A673 (cell line): ENCODE data around the gene PLA2G4B. TPM values are rescaled to one million over a fixed set of nuclear protein-coding genes. Genes with fewer than 3 reads are reported as not detected.

Source experiments
- BruUV-seq: library from RNA; stranded (reverse); fragments of 400-500 nt; replicated peaks from 2 replicates; lab custom pipeline; 2021; lab: Mats Ljungman, UMichigan
- CTCF ChIA-PET: fragments of 300-600 bp; sonication (Branson Sonifier 250); formaldehyde crosslinking; loops from one replicate; lab custom pipeline; 2022; ENCODE audit warnings: antibody characterized with exemption; lab: Charles Lee
- POLR2A ChIA-PET: fragments of 300-600 bp; sonication (Branson Sonifier 250); formaldehyde crosslinking; loops from one replicate; lab custom pipeline; 2022; ENCODE audit warnings: antibody characterized with exemption; ENCODE audit not compliant: low non-redundant PET; lab: Charles Lee
- DNase-seq: peaks from one replicate; pipeline ENCODE4 v3.0.0-alpha.2; 2015; ENCODE audit warnings: low spot score
- H3K27ac ChIP-seq: fragments of 200-600 bp; sonication (generic); 2 replicates; pipeline ENCODE4 v1.5.1; 2016; ENCODE audit warnings: mixed run types, low read depth, mild to moderate bottlenecking, mixed read lengths, antibody characterized with exemption, low read length; ENCODE audit not compliant: poor library complexity, severe bottlenecking
- H3K27me3 ChIP-seq: fragments of 200-600 bp; sonication (generic); replicated peaks from 2 replicates; pipeline ENCODE4 v1.6.1; 2017; ENCODE audit warnings: mixed run types, low read depth, mild to moderate bottlenecking, mixed read lengths, antibody characterized with exemption, low read length; ENCODE audit not compliant: insufficient read depth, poor library complexity
- H3K36me3 ChIP-seq: fragments of 200-600 bp; sonication (generic); 2 replicates; pipeline ENCODE4 v1.6.1; 2016; ENCODE audit warnings: mixed run types, mild to moderate bottlenecking, mixed read lengths, antibody characterized with exemption, low read length; ENCODE audit not compliant: insufficient read depth, poor library complexity, severe bottlenecking
- H3K4me1 ChIP-seq: fragments of 200-600 bp; sonication (generic); 2 replicates; pipeline ENCODE4 v1.6.1; 2017; ENCODE audit warnings: mixed run types, mild to moderate bottlenecking, mixed read lengths, antibody characterized with exemption, low read length; ENCODE audit not compliant: insufficient read depth, poor library complexity, severe bottlenecking
- H3K4me3 ChIP-seq: fragments of 200-600 bp; sonication (generic); 2 replicates; pipeline ENCODE4 v1.5.1; 2016; ENCODE audit warnings: low read depth, mixed run types, mild to moderate bottlenecking, mixed read lengths, low read length; ENCODE audit not compliant: poor library complexity, severe bottlenecking
- H3K9me3 ChIP-seq: fragments of 200-600 bp; sonication (generic); 2 replicates; pipeline ENCODE4 v1.6.1; 2016; ENCODE audit warnings: mixed run types, low read depth, mild to moderate bottlenecking, mixed read lengths, antibody characterized with exemption, low read length; ENCODE audit not compliant: poor library complexity, severe bottlenecking
- EZH2 ChIP-seq: fragments of 200-600 bp; sonication (generic); IDR thresholded peaks from 2 replicates; pipeline ENCODE4 v1.6.1; 2017; ENCODE audit warnings: borderline replicate concordance, low read depth, mild to moderate bottlenecking, mixed read lengths, antibody characterized with exemption, low read length; ENCODE audit not compliant: poor library complexity, severe bottlenecking
- intact Hi-C: fragments of 100-400 bp; cut with micrococcal nuclease; formaldehyde crosslinking; loops from one replicate; pipeline ENCODE4 v1.10.0; 2022; ENCODE audit not compliant: unreplicated experiment
- total RNA-seq: library from RNA; stranded (reverse); gene quantifications from 2 replicates; pipeline ENCODE4 v1.2.3, GENCODE V29; 2021
- TF ChIP-seq, protein P1 (sequence below): fragments of 300-800, 200-600 bp; sonication (generic); conservative IDR thresholded peaks from 2 replicates; pipeline ENCODE4 v1.5.1; 2017; ENCODE audit warnings: low read depth, mild to moderate bottlenecking, antibody characterized with exemption, low read length, moderate library complexity, mixed read lengths

Gene PLA2G4B
- total RNA-seq, 1 experiment from 2014 or later = 7.4 TPM

DNA sequence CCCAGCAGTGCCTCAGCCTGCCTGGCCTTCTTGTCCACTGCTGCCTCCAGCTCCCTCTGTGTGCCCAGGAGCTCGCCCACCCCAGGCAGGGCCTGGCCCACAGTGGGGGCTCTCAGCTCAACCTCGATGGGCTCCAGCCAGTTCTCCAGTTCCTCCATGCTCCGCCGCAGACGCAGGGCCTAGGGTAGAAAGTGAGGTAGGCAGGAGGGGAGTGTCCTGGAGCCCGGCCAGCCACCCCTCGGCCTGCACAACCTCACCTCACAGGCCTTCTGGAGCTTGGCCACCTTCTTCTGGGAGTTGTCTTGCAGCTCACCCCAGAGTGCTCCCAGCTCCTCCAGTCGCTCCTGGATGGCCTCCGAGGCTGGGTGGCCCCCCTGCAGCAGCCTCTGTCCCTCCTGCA, 18.7 kb downstream of the PLA2G4B start:
- no peaks in the 10 kb centered on the region for H3K4me1 ChIP-seq
- TF ChIP-seq EZH2 = no peak
- TF ChIP-seq, protein P1, sequence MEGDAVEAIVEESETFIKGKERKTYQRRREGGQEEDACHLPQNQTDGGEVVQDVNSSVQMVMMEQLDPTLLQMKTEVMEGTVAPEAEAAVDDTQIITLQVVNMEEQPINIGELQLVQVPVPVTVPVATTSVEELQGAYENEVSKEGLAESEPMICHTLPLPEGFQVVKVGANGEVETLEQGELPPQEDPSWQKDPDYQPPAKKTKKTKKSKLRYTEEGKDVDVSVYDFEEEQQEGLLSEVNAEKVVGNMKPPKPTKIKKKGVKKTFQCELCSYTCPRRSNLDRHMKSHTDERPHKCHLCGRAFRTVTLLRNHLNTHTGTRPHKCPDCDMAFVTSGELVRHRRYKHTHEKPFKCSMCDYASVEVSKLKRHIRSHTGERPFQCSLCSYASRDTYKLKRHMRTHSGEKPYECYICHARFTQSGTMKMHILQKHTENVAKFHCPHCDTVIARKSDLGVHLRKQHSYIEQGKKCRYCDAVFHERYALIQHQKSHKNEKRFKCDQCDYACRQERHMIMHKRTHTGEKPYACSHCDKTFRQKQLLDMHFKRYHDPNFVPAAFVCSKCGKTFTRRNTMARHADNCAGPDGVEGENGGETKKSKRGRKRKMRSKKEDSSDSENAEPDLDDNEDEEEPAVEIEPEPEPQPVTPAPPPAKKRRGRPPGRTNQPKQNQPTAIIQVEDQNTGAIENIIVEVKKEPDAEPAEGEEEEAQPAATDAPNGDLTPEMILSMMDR = no peak
- H3K27me3 ChIP-seq = no peaks in the 10 kb centered on the region
- H3K36me3 ChIP-seq = no peaks in the 10 kb centered on the region
- H3K9me3 ChIP-seq = no peaks in the 10 kb centered on the region
- POLR2A ChIA-PET = no interaction called here
- no TSS peak for BruUV-seq
- no peak overlapping the region for H3K4me3 ChIP-seq
- no peak overlapping the region for H3K27ac ChIP-seq
- intact Hi-C loops = no loop called here
- CTCF ChIA-PET = no interaction called here
- no peak for DNase-seq

DNA sequence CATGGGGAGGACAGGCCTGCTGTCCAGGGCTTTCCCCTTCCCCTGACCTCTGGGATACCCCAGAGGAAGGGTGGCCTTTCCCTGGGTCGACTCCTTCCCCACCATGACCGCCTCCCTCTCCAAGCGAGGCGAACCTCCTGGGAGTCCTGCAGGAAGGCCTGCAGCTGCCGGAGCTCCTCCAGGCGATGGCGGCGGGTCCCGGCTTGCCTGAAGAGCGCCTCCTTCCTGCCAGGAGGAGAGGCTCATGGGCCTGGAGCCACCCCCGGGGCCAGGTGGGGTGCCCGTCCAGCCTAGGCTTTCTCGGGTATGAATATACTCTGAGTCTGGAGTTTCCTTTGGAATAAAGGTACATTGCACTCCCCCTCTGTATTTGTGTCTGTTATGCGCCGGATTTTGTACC, 20.1 kb downstream of the PLA2G4B start:
- no TSS peak for BruUV-seq
- CTCF ChIA-PET = no interaction called here
- Histone ChIP-seq H3K27me3 (no peaks in the 10 kb centered on the region), H3K9me3 (no peaks in the 10 kb centered on the region), H3K36me3 (no peaks in the 10 kb centered on the region), H3K4me3 (no peak overlapping the region), H3K4me1 (peaks cover 7% of the 10 kb centered on the region), H3K27ac (no peak overlapping the region)
- intact Hi-C loops = no loop called here
- no peak for DNase-seq
- POLR2A ChIA-PET = interaction anchor here (0.6 kb wide), 1 partner anchor 822 kb away, joined by 5 read pairs; no protein-coding TSS in a partner anchor
- TF ChIP-seq, protein P1 = no peak
- TF ChIP-seq EZH2 = no peak

DNA sequence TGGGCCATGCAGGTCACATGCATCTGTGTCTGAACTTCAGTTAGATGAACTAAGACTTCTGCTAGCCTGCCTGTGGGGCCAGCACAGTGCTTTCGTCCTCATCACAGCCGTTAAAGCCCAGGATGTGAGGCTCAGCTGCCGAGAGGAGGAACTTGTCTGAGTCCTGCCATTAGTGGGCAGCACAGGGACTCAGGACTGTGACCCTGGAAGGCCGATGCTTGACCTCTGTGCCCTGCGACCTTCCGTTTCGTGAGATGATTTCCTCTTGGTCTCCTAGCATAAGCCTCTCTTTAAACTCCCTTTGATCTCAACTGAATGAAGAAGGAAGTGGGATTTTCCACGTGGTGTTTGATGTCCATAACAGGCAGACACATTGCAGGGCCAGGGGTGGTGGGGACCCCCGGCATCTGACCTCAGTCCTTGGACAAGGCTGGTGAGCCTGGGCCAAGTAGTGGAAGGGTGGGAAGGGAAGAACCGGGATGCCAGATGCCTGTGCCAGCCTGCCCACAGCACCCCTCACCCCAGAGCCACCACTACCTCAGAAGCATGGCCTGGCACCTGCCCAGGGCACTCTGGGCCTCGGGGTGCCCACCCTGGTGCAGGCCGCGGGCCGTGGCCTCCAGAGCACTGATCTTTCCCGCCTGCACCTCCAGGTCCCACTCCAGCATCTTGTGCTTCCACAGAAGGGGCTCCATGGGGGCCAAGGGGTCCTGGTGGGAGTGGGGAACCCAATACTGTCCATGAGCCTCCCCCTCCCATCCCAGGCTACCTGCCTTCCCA, 21.6 kb downstream of the PLA2G4B start:
- Histone ChIP-seq H3K9me3 (no peaks in the 10 kb centered on the region), H3K36me3 (no peaks in the 10 kb centered on the region), H3K27me3 (no peaks in the 10 kb centered on the region), H3K27ac (no peak overlapping the region), H3K4me3 (no peak overlapping the region), H3K4me1 (peaks cover 7% of the 10 kb centered on the region)
- TF ChIP-seq, protein P1 = no peak
- no peak for TF ChIP-seq EZH2
- DNase-seq = no peak
- intact Hi-C loops = no loop called here
- CTCF ChIA-PET = no interaction called here
- no TSS peak for BruUV-seq
- POLR2A ChIA-PET = no interaction called here
